Endothelial cell of umbilical vein (primary cell): ENCODE results near the gene INTS7. TPM values are rescaled to one million over a fixed set of nuclear protein-coding genes. Genes with fewer than 3 reads are reported as not detected.

ENCODE experiments used
- BruUV-seq: library from RNA; stranded (reverse); fragments of 400-500 nt; replicated peaks from 2 replicates; lab custom pipeline; 2021; lab: Mats Ljungman, UMichigan
- CTCF ChIA-PET: fragments of 300-600, 350-600 bp; sonication (Branson Sonifier 250); formaldehyde crosslinking; loops from one replicate; lab custom pipeline; 2021; ENCODE audit warnings: antibody characterized with exemption, inconsistent platforms; lab: Charles Lee
- POLR2A ChIA-PET: fragments of 300-600, 350-600 bp; sonication (Branson Sonifier 250); formaldehyde crosslinking; loops from one replicate; lab custom pipeline; 2021; ENCODE audit warnings: antibody characterized with exemption, inconsistent platforms; lab: Charles Lee
- DNase-seq: peaks from one replicate; pipeline ENCODE4 v3.0.0-alpha.2; 2011; ENCODE audit warnings: low read depth, low spot score
- FAIRE-seq: peaks from 2 replicates; lab custom pipeline; 2011; peaks lifted over from hg19 to GRCh38; lab: Jason Lieb, UNC
- H2AFZ ChIP-seq: 2 replicates; pipeline ENCODE4 v1.6.0; 2012; ENCODE audit warnings: low read depth, low read length, control low read depth, inconsistent platforms
- H3K27ac ChIP-seq: 2 replicates; pipeline ENCODE4 v1.5.1; 2011; ENCODE audit warnings: low read depth, mild to moderate bottlenecking, control low read depth, low read length, moderate library complexity; ENCODE audit not compliant: insufficient read depth
- H3K27me3 ChIP-seq, 2 experiments: 2 replicates each; pipeline versions ENCODE4 v1.6.0 to v1.6.1; 2011; ENCODE audit warnings: low read length in 2 of 2, mixed read lengths in 1 of 2; ENCODE audit not compliant: control insufficient read depth in 2 of 2, insufficient read depth in 2 of 2
- H3K36me3 ChIP-seq, 2 experiments: 2 replicates in 1 of 2; 3 replicates in 1 of 2; pipeline ENCODE4 v1.5.1; 2011; ENCODE audit warnings: low read length in 2 of 2, mild to moderate bottlenecking in 1 of 2, moderate library complexity in 1 of 2; ENCODE audit not compliant: control insufficient read depth in 2 of 2, insufficient read depth in 2 of 2; ENCODE audit errors: extremely low read depth in 1 of 2
- H3K4me1 ChIP-seq: 3 replicates; pipeline ENCODE4 v1.5.1; 2011; ENCODE audit warnings: mild to moderate bottlenecking, low read length; ENCODE audit not compliant: control insufficient read depth, insufficient read depth; ENCODE audit errors: extremely low read depth
- H3K4me2 ChIP-seq: 2 replicates; pipeline ENCODE4 v1.6.1; 2011; ENCODE audit warnings: low read length, control low read depth, mixed read lengths; ENCODE audit not compliant: insufficient read depth
- H3K4me3 ChIP-seq, 3 experiments: fragments of 200-600 bp in 1 of 3; sonication (generic), shearing (Covaris generic) in 1 of 3; replicated peaks in 1 of 3; 2 replicates each; pipeline ENCODE4 v1.5.1; 2011 to 2016; ENCODE audit warnings: control low read depth in 3 of 3, low read length in 3 of 3, mild to moderate bottlenecking in 2 of 3, inconsistent platforms in 1 of 3, low read depth in 1 of 3, moderate library complexity in 1 of 3; ENCODE audit not compliant: insufficient read depth in 1 of 3
- H3K79me2 ChIP-seq: 2 replicates; pipeline ENCODE4 v1.6.0; 2012; ENCODE audit warnings: low read length, inconsistent platforms; ENCODE audit not compliant: control insufficient read depth, insufficient read depth
- H3K9ac ChIP-seq: replicated peaks from 2 replicates; pipeline ENCODE3; 2011; ENCODE audit warnings: low read length, control low read depth; ENCODE audit not compliant: insufficient read depth; ENCODE audit errors: extremely low read depth
- H3K9me1 ChIP-seq: replicated peaks from 3 replicates; pipeline ENCODE4 v1.6.0; 2011; ENCODE audit warnings: mild to moderate bottlenecking, low read length; ENCODE audit not compliant: control insufficient read depth, insufficient read depth; ENCODE audit errors: extremely low read depth
- H3K9me3 ChIP-seq: replicated peaks from 2 replicates; pipeline ENCODE4 v1.5.1; 2012; ENCODE audit warnings: low read length, inconsistent platforms; ENCODE audit not compliant: control insufficient read depth, insufficient read depth
- H4K20me1 ChIP-seq: replicated peaks from 2 replicates; pipeline ENCODE3; 2011; ENCODE audit warnings: mild to moderate bottlenecking, low read length; ENCODE audit not compliant: control insufficient read depth, insufficient read depth; ENCODE audit errors: extremely low read depth
- FOS ChIP-seq: IDR thresholded peaks from 2 replicates; pipeline ENCODE4 v1.6.1; 2011; ENCODE audit warnings: mild to moderate bottlenecking, low read length, moderate library complexity, borderline replicate concordance; ENCODE audit not compliant: insufficient read depth
- dilution Hi-C: fragments of 300-500 bp; cut with MboI; formaldehyde crosslinking; loops from one replicate; pipeline ENCODE4 v1.15.0; 2019; ENCODE audit warnings: low sequenced_read_pairs; ENCODE audit not compliant: extremely low pct_ligation_motif_present
- intact Hi-C: fragments of 100-400 bp; cut with micrococcal nuclease; formaldehyde crosslinking; loops from one replicate; pipeline ENCODE4 v1.10.0; 2022
- polyA plus RNA-seq, 4 experiments: library from polyadenylated mRNA; depleted of rRNA in 3 of 4; stranded (reverse) in 3 of 4; unstranded in 1 of 4; fragments of >200 nt; gene quantifications; 2 replicates each; pipeline versions ENCODE4 v1.2.1 to v1.2.3, GENCODE V29; 2011 to 2012; ENCODE audit warnings: missing spikeins in 1 of 4
- total RNA-seq: library from RNA; stranded (reverse); gene quantifications from 2 replicates; pipeline ENCODE4 v1.2.3, GENCODE V29; 2021
- TF ChIP-seq, protein P1 (sequence below), 2 donors: IDR thresholded peaks; 1 replicate in 1 of 2; 2 replicates in 1 of 2; pipeline ENCODE4 v1.5.1; 2011; ENCODE audit warnings: low read length in 2 of 2, mild to moderate bottlenecking in 2 of 2, moderate library complexity in 2 of 2, control low read depth in 1 of 2, inconsistent platforms in 1 of 2, low read depth in 1 of 2; ENCODE audit not compliant: insufficient read depth in 1 of 2; ENCODE audit errors: extremely low read depth in 1 of 2
- TF ChIP-seq, protein P2 (sequence below): IDR thresholded peaks from 2 replicates; pipeline ENCODE4 v1.6.1; 2011; ENCODE audit not compliant: insufficient read depth, insufficient read length

The INTS7 gene
- total and polyA plus RNA-seq, 2 donors (not counting 3 experiments of a cell fraction or from before 2014, with no cell fraction given), result 9.1 to 18.1 TPM

DNA sequence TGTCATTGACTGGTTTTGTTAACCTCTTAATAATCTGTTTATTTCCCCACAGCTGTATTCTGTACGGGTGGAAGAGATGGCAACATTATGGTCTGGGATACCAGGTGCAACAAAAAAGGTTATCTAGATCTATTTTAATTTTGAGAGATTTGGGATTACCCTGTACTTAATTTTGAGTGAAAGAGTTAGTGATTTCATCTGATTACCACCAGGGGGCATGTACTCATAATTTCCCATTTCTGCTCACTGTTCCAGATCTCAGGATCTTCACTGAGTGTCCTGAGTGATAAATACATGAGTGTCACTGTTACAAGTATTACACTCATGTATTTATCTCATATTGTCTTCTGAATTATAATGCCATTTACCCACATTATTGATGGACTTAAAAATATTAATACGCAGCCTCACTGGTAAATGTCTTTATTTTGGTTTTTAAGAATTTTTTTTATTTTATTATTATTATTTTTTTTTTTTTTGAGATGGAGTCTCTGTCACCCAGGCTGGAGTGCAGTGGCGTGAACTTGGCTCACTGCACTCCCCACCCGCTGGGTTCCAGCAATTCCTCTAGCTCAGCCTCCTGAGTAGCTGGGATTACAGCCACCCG lies 27.6 kb upstream of the INTS7 start:
- Histone ChIP-seq H3K4me3 (no peak overlapping the region), H2AFZ (no peak overlapping the region), H3K79me2 (no peaks in the 10 kb centered on the region), H3K27ac (no peak overlapping the region), H3K9ac (no peak overlapping the region), H3K27me3 (no peaks in the 10 kb centered on the region), H3K9me1 (no peaks in the 10 kb centered on the region), H4K20me1 (no peaks in the 10 kb centered on the region), H3K4me2 (no peak overlapping the region), H3K9me3 (no peaks in the 10 kb centered on the region), H3K4me1 (peaks cover 13% of the 10 kb centered on the region), H3K36me3 (no peaks in the 10 kb centered on the region)
- ChIA-PET POLR2A (no interaction called here), CTCF (interaction anchor here (0.9 to 3.6 kb wide), 18 partner anchors 8 to 605 kb away, joined by 3 to 55 read pairs (median 5); partner anchors contain the start of genes DTL and INTS7)
- TF ChIP-seq, protein P1, sequence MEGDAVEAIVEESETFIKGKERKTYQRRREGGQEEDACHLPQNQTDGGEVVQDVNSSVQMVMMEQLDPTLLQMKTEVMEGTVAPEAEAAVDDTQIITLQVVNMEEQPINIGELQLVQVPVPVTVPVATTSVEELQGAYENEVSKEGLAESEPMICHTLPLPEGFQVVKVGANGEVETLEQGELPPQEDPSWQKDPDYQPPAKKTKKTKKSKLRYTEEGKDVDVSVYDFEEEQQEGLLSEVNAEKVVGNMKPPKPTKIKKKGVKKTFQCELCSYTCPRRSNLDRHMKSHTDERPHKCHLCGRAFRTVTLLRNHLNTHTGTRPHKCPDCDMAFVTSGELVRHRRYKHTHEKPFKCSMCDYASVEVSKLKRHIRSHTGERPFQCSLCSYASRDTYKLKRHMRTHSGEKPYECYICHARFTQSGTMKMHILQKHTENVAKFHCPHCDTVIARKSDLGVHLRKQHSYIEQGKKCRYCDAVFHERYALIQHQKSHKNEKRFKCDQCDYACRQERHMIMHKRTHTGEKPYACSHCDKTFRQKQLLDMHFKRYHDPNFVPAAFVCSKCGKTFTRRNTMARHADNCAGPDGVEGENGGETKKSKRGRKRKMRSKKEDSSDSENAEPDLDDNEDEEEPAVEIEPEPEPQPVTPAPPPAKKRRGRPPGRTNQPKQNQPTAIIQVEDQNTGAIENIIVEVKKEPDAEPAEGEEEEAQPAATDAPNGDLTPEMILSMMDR (IDR thresholded peaks at IDR 0.05; ENCODE audit: extremely low read depth in 1 of 2, insufficient read depth in 1 of 2, low read depth in 1 of 2, low read length in 2 of 2), result peak; percentile 42 to 45
- no peak for TF ChIP-seq FOS
- TF ChIP-seq, protein P2, sequence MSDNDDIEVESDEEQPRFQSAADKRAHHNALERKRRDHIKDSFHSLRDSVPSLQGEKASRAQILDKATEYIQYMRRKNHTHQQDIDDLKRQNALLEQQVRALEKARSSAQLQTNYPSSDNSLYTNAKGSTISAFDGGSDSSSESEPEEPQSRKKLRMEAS, result no peak
- dilution Hi-C loops (no loop called here), intact Hi-C loops (loop anchor here (1.0 kb wide), 3 partner anchors 228 to 393 kb away; no protein-coding TSS in a partner anchor)
- no TSS peak for BruUV-seq
- DNase-seq (peak; percentile 57), FAIRE-seq (peak; percentile 67)
